Measurements from ENCODE around the gene CRYGB.

DNA sequence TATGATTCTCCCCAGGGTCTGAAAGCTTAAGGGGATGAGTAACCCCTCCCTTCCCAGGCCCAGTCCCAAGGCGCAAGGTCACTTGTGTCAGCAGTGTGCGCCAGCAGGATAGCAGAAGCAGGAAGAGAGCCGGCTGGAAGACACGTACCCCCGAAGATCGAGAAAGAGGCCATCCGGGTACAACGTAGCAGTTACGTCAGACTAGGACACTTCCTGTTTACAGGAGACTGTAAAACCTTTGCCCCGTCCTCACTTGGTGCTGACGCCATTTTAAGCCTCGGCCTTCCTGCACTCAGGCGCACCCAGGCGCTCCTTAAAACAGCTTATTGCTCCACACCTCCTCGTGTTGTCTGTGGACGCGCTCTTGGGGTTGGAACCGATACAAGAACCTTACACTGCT lies 6.5 kb downstream of the CRYGB start:
- TF ChIP-seq CTCF (IDR thresholded peaks at IDR 0.05) (no peak), POLR2A (IDR thresholded peaks at IDR 0.05) (no peak)

Measured in testis (tissue), 2 donors.